H9 (cell line): Measurements from ENCODE around the gene GALNT2. TPM values are rescaled to one million over a fixed set of nuclear protein-coding genes. Genes with fewer than 3 reads are reported as not detected.
A peak's percentile ranks its signal among the peaks of the same experiment; 100 is the strongest.

ENCODE experiments used
- DNase-seq: peaks from one replicate; pipeline ENCODE4 v3.0.0-alpha.2; 2017
- H2AFZ ChIP-seq: one replicate; pipeline ENCODE4 v1.6.1; 2013; ENCODE audit warnings: mild to moderate bottlenecking, low read length, control low read depth, moderate library complexity
- H2AK5ac ChIP-seq: 2 replicates; pipeline ENCODE4 v1.6.1; 2013; ENCODE audit warnings: low read length, control low read depth, mixed read lengths; ENCODE audit not compliant: insufficient read length
- H2BK120ac ChIP-seq: one replicate; pipeline ENCODE4 v1.6.1; 2013; ENCODE audit warnings: low read depth, mild to moderate bottlenecking, low read length, control low read depth, inconsistent platforms; ENCODE audit not compliant: poor library complexity, severe bottlenecking
- H2BK12ac ChIP-seq: 2 replicates; pipeline ENCODE4 v1.6.1; 2013; ENCODE audit warnings: low read length, control low read depth, mixed read lengths, low read depth; ENCODE audit not compliant: insufficient read length
- H2BK15ac ChIP-seq: 2 replicates; pipeline ENCODE4 v1.6.1; 2013; ENCODE audit warnings: low read depth, low read length, control low read depth
- H2BK20ac ChIP-seq: one replicate; pipeline ENCODE4 v1.6.1; 2013; ENCODE audit warnings: low read depth, mild to moderate bottlenecking, low read length, control low read depth, inconsistent platforms; ENCODE audit not compliant: poor library complexity, severe bottlenecking
- H2BK5ac ChIP-seq: 2 replicates; pipeline ENCODE4 v1.6.1; 2013; ENCODE audit warnings: low read length, control low read depth, mixed read lengths; ENCODE audit not compliant: insufficient read length
- H3K14ac ChIP-seq: 2 replicates; pipeline ENCODE4 v1.6.1; 2013; ENCODE audit warnings: low read length, control low read depth; ENCODE audit not compliant: insufficient read depth
- H3K18ac ChIP-seq: 2 replicates; pipeline ENCODE4 v1.6.1; 2013; ENCODE audit warnings: low read depth, mild to moderate bottlenecking, mixed read lengths, low read length, control low read depth; ENCODE audit not compliant: insufficient read length
- H3K23ac ChIP-seq: 2 replicates; pipeline ENCODE4 v1.6.1; 2013; ENCODE audit warnings: low read length, control low read depth, mixed read lengths, low read depth; ENCODE audit not compliant: insufficient read length
- H3K23me2 ChIP-seq: 2 replicates; pipeline ENCODE4 v1.6.1; 2013; ENCODE audit warnings: low read depth, mild to moderate bottlenecking, mixed read lengths, low read length, control low read depth; ENCODE audit not compliant: insufficient read length, poor library complexity, severe bottlenecking
- H3K27ac ChIP-seq: 2 replicates; pipeline ENCODE4 v1.5.1; 2013; ENCODE audit warnings: low read length, control low read depth, mixed read lengths, low read depth; ENCODE audit not compliant: insufficient read length
- H3K27me3 ChIP-seq: 2 replicates; pipeline ENCODE4 v1.6.1; 2013; ENCODE audit warnings: low read length, control low read depth, inconsistent platforms; ENCODE audit not compliant: insufficient read depth
- H3K4ac ChIP-seq: 2 replicates; pipeline ENCODE4 v1.6.1; 2013; ENCODE audit warnings: low read depth, mild to moderate bottlenecking, control low read depth, inconsistent platforms, low read length, moderate library complexity
- H3K4me1 ChIP-seq: 2 replicates; pipeline ENCODE4 v1.6.1; 2013; ENCODE audit warnings: low read length, control low read depth, inconsistent platforms; ENCODE audit not compliant: insufficient read depth
- H3K4me2 ChIP-seq: 2 replicates; pipeline ENCODE4 v1.6.1; 2013; ENCODE audit warnings: low read length, control low read depth, mixed read lengths; ENCODE audit not compliant: insufficient read length, insufficient read depth
- H3K56ac ChIP-seq: 2 replicates; pipeline ENCODE4 v1.6.1; 2013; ENCODE audit warnings: low read depth, mild to moderate bottlenecking, mixed read lengths, low read length, control low read depth; ENCODE audit not compliant: insufficient read length
- H3K79me1 ChIP-seq: 2 replicates; pipeline ENCODE4 v1.6.1; 2013; ENCODE audit warnings: low read depth, mild to moderate bottlenecking, moderate library complexity, low read length, control low read depth, inconsistent platforms; ENCODE audit not compliant: insufficient read depth, poor library complexity, severe bottlenecking
- H3K79me2 ChIP-seq: 2 replicates; pipeline ENCODE4 v1.6.1; 2013; ENCODE audit warnings: low read length, control low read depth, inconsistent platforms; ENCODE audit not compliant: insufficient read depth
- H3K9ac ChIP-seq: 2 replicates; pipeline ENCODE4 v1.6.1; 2013; ENCODE audit warnings: low read length, control low read depth, mixed read lengths; ENCODE audit not compliant: insufficient read length; ENCODE audit errors: extremely low read depth
- H3K9me3 ChIP-seq: one replicate; pipeline ENCODE4 v1.6.1; 2013; ENCODE audit warnings: low read depth, low read length, inconsistent platforms; ENCODE audit not compliant: control insufficient read depth
- H3T11ph ChIP-seq: one replicate; pipeline ENCODE4 v1.6.1; 2013; ENCODE audit warnings: mild to moderate bottlenecking, low read length, control low read depth, inconsistent platforms
- H4K20me1 ChIP-seq: one replicate; pipeline ENCODE4 v1.6.1; 2013; ENCODE audit not compliant: control insufficient read depth, insufficient read length, insufficient read depth
- H4K5ac ChIP-seq: 2 replicates; pipeline ENCODE4 v1.6.1; 2013; ENCODE audit warnings: low read depth, mild to moderate bottlenecking, mixed read lengths, low read length, control low read depth; ENCODE audit not compliant: insufficient read length
- H4K8ac ChIP-seq: replicated peaks from 2 replicates; pipeline ENCODE4 v1.6.1; 2013; ENCODE audit warnings: low read length, control low read depth, mixed read lengths, low read depth; ENCODE audit not compliant: insufficient read length
- H4K91ac ChIP-seq: 2 replicates; pipeline ENCODE4 v1.6.1; 2013; ENCODE audit warnings: low read depth, mild to moderate bottlenecking, moderate library complexity, mixed read lengths, low read length, control low read depth; ENCODE audit not compliant: insufficient read length
- H3K27ac Mint-ChIP-seq, 3 experiments: 2 replicates in 2 of 3; 3 replicates in 1 of 3; pipeline ENCODE4 v1.8.0; 2020 to 2021; ENCODE audit warnings: mixed read lengths in 3 of 3, mild to moderate bottlenecking in 1 of 3, moderate library complexity in 1 of 3
- H3K27me3 Mint-ChIP-seq: 2 replicates; pipeline ENCODE4 v1.8.0; 2021; ENCODE audit warnings: low read depth, mild to moderate bottlenecking, moderate library complexity, mixed read lengths
- H3K36me3 Mint-ChIP-seq, 3 experiments: 2 replicates in 2 of 3; 3 replicates in 1 of 3; pipeline ENCODE4 v1.8.0; 2020 to 2021; ENCODE audit warnings: low read depth in 3 of 3, mixed read lengths in 3 of 3; ENCODE audit not compliant: insufficient read depth in 1 of 3
- H3K4me1 Mint-ChIP-seq, 2 experiments: 2 replicates each; pipeline ENCODE4 v1.8.0; 2020; ENCODE audit warnings: mixed read lengths in 2 of 2
- H3K4me3 Mint-ChIP-seq, 2 experiments: 2 replicates in 1 of 2; 3 replicates in 1 of 2; pipeline ENCODE4 v1.8.0; 2020 to 2021; ENCODE audit warnings: mild to moderate bottlenecking in 2 of 2, mixed read lengths in 2 of 2, moderate library complexity in 1 of 2
- H3K9me3 Mint-ChIP-seq, 2 experiments: 2 replicates in 1 of 2; 3 replicates in 1 of 2; pipeline ENCODE4 v1.8.0; 2020; ENCODE audit warnings: mild to moderate bottlenecking in 2 of 2, mixed read lengths in 2 of 2, moderate library complexity in 1 of 2
- CTCF ChIP-seq: fragments of 200-600 bp; sonication (generic); conservative IDR thresholded peaks from 3 replicates; pipeline ENCODE4 v1.8.0; 2021; ENCODE audit warnings: antibody characterized with exemption, mild to moderate bottlenecking
- WGBS: extraction: QIAGEN DNeasy Blood & Tissue Kit; methylation state at CpG from one replicate; pipeline ENCODE4 v1.1.7; 2013; ENCODE audit warnings: missing lambda C conversion rate, low lambda C conversion rate, mixed read lengths; ENCODE audit not compliant: insufficient read length; ENCODE audit errors: extremely low coverage; 5-methylcytosine and 5-hydroxymethylcytosine counted together
- total RNA-seq: library from RNA; stranded (reverse); gene quantifications from 2 replicates; pipeline ENCODE4 v1.2.1, GENCODE V29; 2021

Gene GALNT2
- total RNA-seq, 1 experiment from 2014 or later, result 57.6 TPM

GRCh38 chr1:230276401-230276800, 209.4 kb downstream of the GALNT2 start:
- H3K79me2 ChIP-seq, result no peaks in the 10 kb centered on the region
- H3K36me3 Mint-ChIP-seq, result peaks cover 8 to 17% (median 14%) of the 10 kb centered on the region in 3 experiments; a peak in 6 of 7 replicates
- H3K27me3 Mint-ChIP-seq, result no peaks in the 10 kb centered on the region
- no peak overlapping the region for H2BK5ac ChIP-seq
- no peak overlapping the region for H2BK12ac ChIP-seq
- no peak overlapping the region for H3K23ac ChIP-seq
- no CpG with 5 or more reads among the region's 5 CpGs for WGBS
- H2BK15ac ChIP-seq, result no peak overlapping the region
- H3K9ac ChIP-seq, result no peak overlapping the region
- H3K4me1 ChIP-seq, result peaks cover 4% of the 10 kb centered on the region; the same call in 1 of the 2 replicates
- H2AFZ ChIP-seq, result no peak overlapping the region
- no peak overlapping the region for H2BK120ac ChIP-seq
- peak; percentile 24; the same call in 1 of the 3 replicates for TF ChIP-seq CTCF
- H4K8ac ChIP-seq, result no peak overlapping the region
- H3K4me2 ChIP-seq, result no peak overlapping the region
- H2BK20ac ChIP-seq, result no peak overlapping the region
- H3K27me3 ChIP-seq, result no peaks in the 10 kb centered on the region
- H3K56ac ChIP-seq, result no peak overlapping the region
- H3K18ac ChIP-seq, result no peak overlapping the region
- no peak overlapping the region for H2AK5ac ChIP-seq
- no peaks in the 10 kb centered on the region for H3K79me1 ChIP-seq
- H4K91ac ChIP-seq, result no peak overlapping the region
- no peak overlapping the region for H3T11ph ChIP-seq
- no peaks in the 10 kb centered on the region for H3K9me3 Mint-ChIP-seq
- peak overlapping the region in 1 of 3 experiments; percentile 49; a peak in 1 of 7 replicates for H3K27ac Mint-ChIP-seq
- no peaks in the 10 kb centered on the region for H4K20me1 ChIP-seq
- H3K14ac ChIP-seq, result no peak overlapping the region
- no peak for DNase-seq
- H3K23me2 ChIP-seq, result no peaks in the 10 kb centered on the region
- no peak overlapping the region for H4K5ac ChIP-seq
- no peak overlapping the region for H3K4ac ChIP-seq
- peaks cover 29 to 33% of the 10 kb centered on the region in 2 experiments for H3K4me1 Mint-ChIP-seq
- no peaks in the 10 kb centered on the region for H3K9me3 ChIP-seq
- no peak overlapping the region for H3K27ac ChIP-seq
- H3K4me3 Mint-ChIP-seq, result no peak overlapping the region; a peak in 1 of 5 replicates
